HG03175 (cell line): ENCODE results near the gene TXNDC17.
"Not testable (repeated sequence)": the region's sequence is repeated elsewhere in the genome, so short reads cannot be mapped to it uniquely, and the experiment has no call there.

Source experiments
- ATAC-seq: cut with Tn5 transposase; IDR thresholded peaks from one replicate; pipeline ENCODE4 v1.9.1; 2021; ENCODE audit warnings: mild to moderate bottlenecking, moderate library complexity; ENCODE audit not compliant: unreplicated experiment

TXNDC17 gene

DNA sequence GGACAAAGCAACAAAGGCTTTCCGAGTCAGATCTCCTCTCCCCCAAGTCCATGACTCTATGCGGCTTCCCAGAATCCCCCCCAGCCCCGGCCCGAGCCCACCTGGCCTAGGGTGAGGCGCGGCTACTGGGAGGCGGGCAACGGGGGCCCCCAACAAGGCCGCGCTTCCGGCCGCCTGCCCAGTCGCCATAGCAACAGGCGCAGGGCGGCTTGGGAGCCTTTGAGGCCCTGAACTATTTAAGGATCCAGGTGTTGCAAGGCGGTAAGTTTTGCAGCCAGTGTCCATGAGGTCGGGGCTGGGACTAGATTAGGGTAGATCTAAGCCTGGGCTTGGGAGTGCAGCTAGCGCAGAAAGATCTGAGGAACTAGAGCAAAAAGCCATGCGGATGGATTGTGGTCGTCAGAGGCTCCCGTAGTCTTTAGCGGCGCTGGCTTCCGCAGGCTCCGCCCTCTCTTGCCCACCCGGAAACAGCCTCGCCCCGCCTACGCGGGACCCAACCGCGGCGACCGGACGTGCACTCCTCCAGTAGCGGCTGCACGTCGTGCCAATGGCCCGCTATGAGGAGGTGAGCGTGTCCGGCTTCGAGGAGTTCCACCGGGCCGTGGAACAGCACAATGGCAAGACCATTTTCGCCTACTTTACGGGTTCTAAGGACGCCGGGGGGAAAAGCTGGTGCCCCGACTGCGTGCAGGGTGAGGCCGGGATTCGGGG is at the start of gene TXNDC17, which contains the start of gene KIAA0753:
Gene TXNDC17, plus strand, starts transcription at position 525 of the 711 bp plus-strand sequence. Its CDS starts 23 bp downstream, at position 548.
Gene KIAA0753, minus strand, starts transcription at position 176 of the 711 bp plus-strand sequence. CDS start 5,608 bp downstream, outside the sequence.
- peak; percentile 92 for ATAC-seq

DNA sequence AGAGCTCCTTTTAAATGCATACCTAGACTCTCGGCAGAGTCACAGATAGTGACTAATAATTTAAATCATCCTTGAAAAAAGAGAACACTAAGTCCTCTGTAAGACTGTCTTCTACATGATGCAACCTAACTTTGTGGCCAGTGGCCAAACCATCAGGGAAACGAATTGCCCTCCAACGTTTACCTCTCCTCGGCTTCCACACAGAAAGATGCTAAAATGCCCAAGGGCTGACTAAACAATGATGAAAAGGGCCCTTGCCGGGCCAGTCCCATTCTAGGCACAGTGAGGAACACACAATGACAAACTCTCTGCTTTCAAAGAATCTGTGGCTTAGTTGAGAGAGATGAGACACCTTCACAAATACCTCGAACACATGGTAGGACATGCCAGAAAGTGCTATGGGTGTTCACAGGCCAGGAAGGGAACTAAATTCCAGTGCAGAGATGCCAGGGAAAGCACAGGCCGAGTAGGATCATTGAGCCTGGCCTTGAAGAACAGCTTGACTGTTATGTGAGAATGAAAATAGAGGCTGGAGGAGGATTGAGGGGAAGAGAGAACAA is 49.2 kb upstream of the TXNDC17 start:
- ATAC-seq: no peak

DNA sequence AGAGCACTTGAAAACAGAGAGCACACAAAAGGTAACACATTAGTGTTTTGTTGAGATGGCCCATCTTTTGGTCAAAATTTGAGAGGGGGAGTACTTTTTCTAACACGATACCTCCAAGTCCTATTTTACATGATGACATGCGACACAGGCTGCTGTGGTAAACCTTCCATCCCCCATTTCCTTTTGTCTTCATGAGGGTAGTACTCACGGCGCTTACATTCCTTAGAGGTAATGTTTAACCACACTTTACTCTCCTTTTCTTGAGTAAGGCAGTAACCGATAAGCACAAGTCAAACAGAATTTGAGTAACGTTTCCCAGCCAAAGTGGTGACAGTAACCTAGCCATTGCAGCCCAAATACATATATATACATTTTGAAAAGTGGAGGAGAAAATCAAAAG is 48.7 kb upstream of the TXNDC17 start:
- ATAC-seq: no peak

DNA sequence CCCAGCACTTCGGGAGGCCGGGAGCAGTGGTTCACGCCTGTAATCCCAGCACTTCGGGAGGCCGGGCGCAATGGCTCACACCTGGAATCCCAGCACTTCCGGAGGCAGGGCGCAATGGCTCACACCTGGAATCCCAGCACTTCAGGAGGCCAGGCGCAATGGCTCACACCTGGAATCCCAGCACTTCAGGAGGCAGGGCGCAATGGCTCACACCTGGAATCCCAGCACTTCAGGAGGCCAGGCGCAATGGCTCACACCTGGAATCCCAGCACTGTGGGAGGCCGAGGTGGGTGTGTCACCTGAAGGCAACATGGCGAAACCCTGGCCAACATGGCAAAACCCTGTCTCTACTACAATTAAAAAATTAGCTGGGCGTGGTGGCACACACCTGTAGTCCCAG is 47.5 kb upstream of the TXNDC17 start:
- not testable (repeated sequence) for ATAC-seq

DNA sequence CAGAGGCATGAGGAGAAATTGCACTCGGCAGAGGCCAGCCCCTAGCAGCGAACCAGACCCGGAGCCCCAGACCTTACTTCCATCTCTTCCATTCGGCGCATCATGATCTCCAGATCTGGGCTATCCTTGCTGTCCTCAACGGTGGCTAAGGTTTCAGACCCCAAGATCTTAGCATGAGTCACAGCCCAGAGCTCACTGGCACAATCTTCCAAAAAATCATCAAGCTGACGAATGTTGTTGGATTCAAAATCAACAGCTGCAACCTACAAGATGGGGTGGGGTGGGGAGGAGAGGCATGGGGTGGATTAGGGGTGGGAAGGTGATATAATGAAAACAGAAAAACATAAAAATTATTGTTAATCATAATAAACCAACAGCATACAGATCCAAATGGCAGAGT is 44.8 kb upstream of the TXNDC17 start:
- ATAC-seq: no peak

DNA sequence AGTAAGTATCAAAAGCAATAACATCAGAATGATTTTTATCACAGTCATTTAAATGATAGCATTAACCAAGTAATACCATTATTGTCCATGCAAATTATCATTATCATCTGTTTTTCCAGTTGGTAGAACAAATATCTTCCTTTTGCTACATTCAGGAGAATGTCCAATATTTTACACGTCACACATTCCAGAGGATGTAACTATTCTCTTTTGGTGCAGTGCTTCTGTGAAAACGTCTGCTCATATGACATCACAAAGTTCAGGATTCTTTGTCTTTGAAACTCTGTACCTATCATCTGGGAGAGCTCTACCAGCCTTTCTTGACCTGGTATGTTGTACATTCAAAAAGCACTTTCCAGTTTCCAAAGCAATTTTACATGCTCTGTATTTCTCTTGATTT is 44.3 kb upstream of the TXNDC17 start:
- no peak for ATAC-seq

DNA sequence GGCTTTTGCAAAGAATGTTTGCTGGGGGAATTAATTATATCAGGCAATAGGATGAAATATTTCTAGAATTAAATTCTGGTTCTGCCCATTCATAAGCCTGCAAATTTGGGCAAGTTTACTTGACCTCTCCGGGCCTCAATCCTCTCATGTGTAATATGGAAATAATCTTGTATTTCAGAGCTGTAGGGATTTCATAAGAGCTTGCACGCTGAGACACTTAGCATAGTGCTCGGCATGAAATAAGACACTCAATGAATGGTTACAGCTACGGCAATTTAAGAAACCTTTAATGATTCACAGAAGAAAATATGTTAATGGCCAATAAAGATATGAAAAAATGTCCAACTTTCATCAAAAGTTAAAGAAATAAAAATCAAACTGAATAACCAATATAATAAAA is 43.9 kb upstream of the TXNDC17 start:
- ATAC-seq: no peak

DNA sequence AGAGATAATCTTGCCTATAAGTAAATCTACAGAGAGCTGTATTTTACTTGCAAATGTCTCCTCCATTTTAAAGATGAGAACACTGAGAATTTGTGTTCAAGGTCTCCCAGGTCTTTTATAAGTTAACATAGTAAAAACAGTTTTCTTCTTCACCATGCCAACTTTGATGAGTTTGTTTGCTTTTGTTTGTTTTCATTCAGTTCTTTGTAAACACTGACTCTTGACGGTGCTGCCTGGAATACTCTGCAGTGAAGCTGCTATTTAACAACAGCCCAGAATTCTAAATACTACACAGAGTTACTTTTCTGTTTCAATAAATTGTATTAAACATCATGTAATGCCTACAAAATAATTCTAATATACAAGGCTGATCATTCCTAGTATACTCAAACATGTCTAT is 43.1 kb upstream of the TXNDC17 start:
- ATAC-seq: no peak

DNA sequence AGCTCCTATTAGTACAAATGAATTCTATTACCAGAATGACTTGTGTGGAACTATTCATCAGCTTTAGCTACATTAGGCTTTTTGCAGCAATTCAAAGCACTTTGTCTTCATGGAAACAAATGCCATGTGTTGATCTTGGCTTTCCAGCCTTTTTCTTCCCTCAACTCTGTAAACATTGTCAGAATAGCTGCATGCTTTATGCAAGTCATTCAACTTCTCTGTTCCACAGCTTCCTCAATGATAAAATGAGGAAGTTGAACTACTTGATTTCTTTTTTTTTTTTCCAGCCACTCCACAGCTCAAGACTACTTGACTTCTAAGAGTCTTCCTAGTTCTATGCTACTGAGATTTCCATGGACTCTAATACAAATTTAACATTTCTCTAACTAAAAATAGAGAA is 41.5 kb upstream of the TXNDC17 start:
- ATAC-seq: no peak

DNA sequence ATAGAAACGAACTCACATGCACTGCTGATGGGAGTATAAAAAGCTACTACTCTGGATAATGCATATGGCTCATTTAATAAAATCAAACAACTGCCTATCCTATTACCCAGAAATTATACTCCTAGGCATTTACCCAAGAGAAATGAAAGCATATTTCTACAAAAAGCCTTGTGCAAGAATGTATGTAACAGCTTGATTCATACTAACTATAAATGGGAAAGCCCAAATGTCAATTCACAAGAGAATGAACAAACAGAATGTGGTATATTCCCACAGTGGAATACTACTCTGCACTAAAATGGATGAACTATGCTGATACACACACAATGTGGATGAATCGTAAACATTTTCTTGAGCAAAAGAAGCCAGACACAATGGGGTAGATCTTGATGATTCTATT is 38.7 kb upstream of the TXNDC17 start:
- ATAC-seq: no peak

DNA sequence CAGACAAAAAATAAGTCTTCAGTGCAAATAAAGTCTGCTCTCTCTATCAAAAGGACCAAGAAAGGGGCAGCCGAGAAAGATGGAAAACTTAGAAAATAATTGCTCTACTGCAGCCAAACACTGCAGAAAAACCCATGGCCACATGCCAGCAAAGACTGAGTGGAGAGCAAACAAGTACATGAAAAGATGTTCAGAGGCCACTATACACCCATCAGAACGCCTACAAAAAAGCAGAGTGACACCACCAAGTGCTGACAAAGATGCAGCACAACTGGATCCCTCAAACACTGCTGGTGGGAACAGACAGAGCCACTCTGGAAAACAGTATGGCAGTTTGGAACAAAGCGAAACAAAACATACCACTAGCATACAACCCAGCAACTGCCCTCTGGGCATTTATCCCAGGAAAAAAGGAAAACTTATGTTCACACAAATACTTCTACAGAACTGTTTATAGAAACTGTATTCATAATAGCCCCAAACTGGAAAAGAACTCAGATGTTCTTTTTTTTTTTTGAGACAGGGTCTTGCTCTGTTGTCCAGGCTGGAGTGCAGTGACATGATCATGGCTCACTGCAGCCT is 37.0 kb upstream of the TXNDC17 start:
- no peak for ATAC-seq

DNA sequence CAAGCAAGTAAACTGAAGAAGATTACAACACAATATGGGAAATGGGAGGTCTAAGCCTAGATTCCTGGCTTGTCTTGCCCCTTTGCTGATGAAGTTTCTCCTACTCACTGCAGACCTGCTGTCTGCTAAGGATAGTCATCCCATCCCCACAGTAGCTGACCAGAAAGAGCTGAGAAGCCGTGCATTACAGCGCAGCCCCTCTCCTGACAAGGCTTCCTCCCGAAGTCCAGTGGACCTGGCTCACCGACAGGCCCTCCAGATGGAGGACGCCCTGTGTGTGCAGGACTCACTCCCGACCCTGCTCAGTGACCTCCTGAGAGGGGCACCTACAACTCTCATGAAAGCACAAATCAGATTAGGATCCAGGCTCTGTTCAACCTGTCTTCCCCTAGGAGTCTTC is 35.7 kb upstream of the TXNDC17 start:
- no peak for ATAC-seq

DNA sequence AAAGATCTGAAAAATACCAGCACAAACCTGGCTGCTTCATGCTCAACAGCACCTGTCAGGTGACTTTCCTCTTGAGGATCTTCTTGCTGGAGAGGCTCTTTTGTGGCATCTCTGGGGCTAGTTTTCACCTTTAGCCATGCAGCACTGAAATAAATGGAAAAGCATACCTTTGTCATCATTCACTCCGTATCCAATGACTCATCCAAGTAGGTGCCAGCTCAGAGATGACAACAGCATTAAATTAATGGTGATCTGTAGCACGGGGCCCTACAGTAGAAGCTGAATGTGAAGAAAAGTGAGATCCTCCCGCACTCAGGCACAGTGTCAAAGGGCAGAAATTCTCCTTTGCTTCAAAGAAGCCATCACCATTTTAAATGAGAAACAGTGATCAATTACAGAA is 32.5 kb upstream of the TXNDC17 start:
- no peak for ATAC-seq

DNA sequence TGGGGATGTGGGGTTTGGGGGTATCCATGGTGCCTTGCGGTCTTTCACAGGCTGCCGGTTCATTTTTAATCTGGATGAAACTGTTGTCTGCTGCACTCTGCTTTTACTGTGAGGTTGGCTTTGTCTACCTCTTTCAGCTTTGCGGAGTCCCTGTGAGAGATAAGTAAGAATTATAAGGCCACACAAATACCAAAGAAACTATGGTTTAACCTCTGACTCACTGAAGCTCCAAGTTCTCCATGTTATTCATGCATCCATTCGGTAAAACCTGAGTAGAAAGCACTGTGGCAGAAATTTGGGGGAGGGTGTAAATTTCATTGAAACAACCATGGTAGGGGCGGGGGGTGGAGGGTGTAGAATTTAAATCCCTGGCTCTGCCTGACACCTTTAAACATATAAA is 30.8 kb upstream of the TXNDC17 start:
- no peak for ATAC-seq

DNA sequence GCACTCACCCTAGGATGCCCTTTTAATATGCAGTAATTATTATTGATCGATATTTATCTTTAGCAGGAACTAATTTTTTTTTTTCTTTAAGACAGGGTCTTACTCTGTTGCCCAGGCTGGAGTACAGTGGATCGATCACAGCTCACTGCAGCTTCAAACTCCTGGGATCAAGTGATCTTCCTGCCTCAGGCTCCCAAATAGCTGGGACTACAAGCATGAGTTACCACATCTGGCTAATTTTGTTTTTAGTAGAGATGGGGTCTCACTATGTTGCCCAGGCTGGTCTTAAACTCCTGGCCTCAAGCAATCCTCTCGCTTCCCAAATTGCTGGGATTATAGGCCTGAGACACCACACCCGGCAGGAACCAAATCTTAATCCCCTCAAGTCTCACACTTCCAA is 29.6 kb upstream of the TXNDC17 start:
- ATAC-seq: no peak

DNA sequence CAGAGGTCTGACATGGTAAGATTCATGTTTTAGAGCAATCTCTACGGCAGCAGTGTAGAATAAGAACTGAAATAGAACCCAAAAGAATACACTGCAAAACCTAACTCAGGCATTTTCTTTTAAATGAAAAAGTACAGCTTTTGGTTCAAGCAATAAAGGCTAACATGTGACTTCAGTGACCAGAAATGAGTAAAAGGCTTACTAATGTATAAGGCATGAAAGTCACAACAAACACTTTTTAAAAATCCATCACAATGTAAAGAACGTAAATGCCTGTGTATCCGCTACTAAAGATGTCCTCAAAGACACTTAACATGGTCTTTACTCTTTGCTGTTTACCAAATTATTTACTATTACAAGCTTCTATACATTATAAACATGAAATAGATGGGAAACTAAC is 16.9 kb upstream of the TXNDC17 start:
- ATAC-seq: no peak

DNA sequence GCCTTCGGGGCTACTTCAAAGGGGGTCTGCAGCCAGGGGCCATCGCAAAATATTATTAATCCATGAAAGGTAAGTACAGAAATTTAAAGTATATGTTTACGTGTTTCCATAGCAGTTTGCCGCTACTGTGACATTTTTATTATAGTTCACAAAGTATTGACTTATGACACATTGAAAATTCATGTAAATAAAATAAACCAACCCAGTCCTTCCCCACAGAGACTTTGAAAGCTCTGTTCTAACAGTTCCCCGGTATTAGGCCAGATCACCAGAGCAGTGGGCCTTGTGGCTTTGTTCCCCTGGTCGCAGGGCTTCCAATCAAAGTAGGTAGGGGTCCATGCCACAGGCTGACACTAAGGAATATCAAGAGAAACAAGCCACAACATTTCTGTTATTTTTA is 14.2 kb upstream of the TXNDC17 start:
- ATAC-seq: no peak

DNA sequence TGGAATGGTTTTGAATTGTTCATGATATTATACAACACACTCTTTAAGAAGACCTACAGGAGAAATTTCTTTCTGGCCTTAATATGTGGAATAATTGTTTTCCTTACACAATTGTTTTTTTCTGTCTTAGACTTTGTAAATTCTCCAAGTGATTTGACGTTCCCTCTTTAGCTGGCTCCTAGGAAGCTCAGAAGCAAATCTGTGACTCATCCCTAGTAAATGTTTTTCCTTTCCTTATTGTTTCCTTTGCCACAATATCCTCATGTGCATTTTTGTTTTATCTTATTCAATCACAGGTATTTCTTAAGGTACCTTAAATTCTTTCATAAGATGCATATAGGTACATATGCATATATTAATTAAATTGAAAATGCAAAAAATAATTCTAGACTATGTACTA is 13.8 kb upstream of the TXNDC17 start:
- no peak for ATAC-seq

DNA sequence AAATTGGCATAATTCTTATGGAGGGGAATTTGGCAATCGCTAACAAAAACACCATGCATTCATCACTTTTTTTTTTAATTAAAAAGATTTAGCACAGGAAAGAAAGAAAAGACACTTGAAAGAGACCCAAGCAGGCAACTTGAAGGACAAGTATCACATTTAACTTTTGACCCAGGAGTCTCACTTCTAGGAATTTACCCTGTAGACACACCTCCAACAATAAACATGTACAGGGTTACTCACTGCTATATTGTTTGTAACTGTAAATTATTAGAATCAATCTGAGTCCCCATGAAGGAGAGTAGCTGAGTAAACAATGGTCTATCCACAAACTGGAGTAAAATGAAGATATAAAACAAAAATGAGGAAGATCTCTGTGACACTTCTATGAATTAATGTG is 10.5 kb upstream of the TXNDC17 start:
- ATAC-seq: no peak

DNA sequence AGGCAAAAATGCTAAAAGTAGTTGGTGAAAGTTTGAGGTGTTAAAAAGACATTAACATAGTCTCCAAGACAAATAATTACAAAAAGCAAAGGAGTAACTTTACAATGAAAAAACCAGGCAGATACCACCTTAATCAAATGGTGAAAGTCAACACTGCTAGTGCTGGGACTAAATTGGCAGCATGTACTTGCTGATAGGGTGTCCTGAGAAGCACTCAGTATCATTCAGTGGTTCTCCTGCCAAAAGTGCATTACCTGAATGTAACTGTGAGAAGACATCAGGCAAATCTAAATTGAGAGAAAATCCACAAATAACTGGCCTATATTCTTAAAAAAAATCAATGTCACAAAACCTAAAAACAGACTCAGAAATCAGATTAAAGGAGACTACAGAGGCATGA is 8.3 kb upstream of the TXNDC17 start:
- ATAC-seq: no peak

DNA sequence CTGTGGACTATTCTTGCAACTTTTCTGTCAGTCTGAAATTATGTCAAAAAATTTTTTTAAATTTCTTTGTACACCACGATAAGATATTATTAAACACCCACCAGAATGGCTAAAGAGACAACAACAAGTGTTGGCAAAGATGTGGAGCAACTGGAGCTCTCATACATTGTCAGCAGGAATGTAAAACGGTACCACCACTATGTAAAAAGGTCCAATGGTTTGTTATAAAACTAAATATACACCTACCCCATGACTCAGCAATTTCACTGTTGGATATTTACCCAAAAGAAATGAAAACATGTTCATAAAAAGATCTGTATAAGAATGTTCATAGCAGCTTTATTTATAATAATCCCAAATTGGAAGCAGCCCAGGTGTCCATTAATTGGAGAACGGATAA is 7.6 kb upstream of the TXNDC17 start:
- no peak for ATAC-seq

DNA sequence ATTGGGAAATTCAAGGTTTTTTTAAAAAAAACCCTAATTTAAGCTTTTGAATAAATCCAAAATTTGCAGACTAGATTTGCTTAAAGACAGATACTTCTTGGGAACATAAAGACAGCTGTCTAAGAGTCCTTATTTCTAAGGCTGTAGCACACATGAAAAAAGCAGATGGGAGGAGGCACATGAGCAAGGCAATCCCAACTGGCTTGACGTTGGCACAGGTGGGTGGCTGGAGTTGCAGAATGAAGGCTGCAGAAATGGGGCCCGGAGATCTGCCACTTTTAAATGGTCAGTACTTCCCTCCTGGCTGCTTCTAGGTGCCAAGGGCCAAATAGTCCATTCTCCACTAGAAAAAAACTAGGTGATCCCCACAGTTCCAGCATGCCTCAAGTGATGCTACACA is 4.8 kb upstream of the TXNDC17 start:
- ATAC-seq: no peak
